Hepatocyte (in vitro differentiated cells): Measurements from ENCODE around the gene NUP214. TPM values are rescaled to one million over a fixed set of nuclear protein-coding genes. Genes with fewer than 3 reads are reported as not detected.

Experiments
- DNase-seq: peaks from one replicate; pipeline ENCODE4 v3.0.0-alpha.2; 2016; ENCODE audit warnings: low spot score
- H2AFZ ChIP-seq: fragments of 200-600 bp; sonication (generic); 2 replicates; pipeline ENCODE4 v1.6.0; 2016; ENCODE audit warnings: antibody characterized with exemption, mild to moderate bottlenecking
- H3K27ac ChIP-seq: fragments of 200-600 bp; sonication (generic); 2 replicates; pipeline ENCODE4 v1.5.1; 2016; ENCODE audit warnings: mild to moderate bottlenecking
- H3K27me3 ChIP-seq: fragments of 200-600 bp; sonication (generic); 2 replicates; pipeline ENCODE4 v1.6.1; 2016
- H3K36me3 ChIP-seq: fragments of 200-600 bp; sonication (generic); replicated peaks from 2 replicates; pipeline ENCODE4 v1.5.1; 2016; ENCODE audit warnings: low read depth; ENCODE audit not compliant: insufficient read depth
- H3K4me1 ChIP-seq: fragments of 200-600 bp; sonication (generic); 2 replicates; pipeline ENCODE4 v1.5.1; 2016; ENCODE audit warnings: mild to moderate bottlenecking, moderate library complexity; ENCODE audit not compliant: insufficient read depth
- H3K4me2 ChIP-seq: fragments of 200-600 bp; sonication (generic); 2 replicates; pipeline ENCODE4 v1.6.0; 2016
- H3K4me3 ChIP-seq: fragments of 200-600 bp; sonication (generic); 2 replicates; pipeline ENCODE4 v1.5.1; 2016; ENCODE audit warnings: mild to moderate bottlenecking
- H3K79me2 ChIP-seq: fragments of 200-600 bp; sonication (generic); 2 replicates; pipeline ENCODE4 v1.6.0; 2017; ENCODE audit warnings: mild to moderate bottlenecking
- H3K9me2 ChIP-seq: fragments of 200-600 bp; sonication (generic); replicated peaks from 2 replicates; pipeline ENCODE4 v1.6.0; 2017; ENCODE audit warnings: mild to moderate bottlenecking; ENCODE audit not compliant: insufficient read depth
- H3K9me3 ChIP-seq: fragments of 200-600 bp; sonication (generic); 2 replicates; pipeline ENCODE4 v1.5.1; 2016; ENCODE audit warnings: low read depth, mild to moderate bottlenecking
- H4K20me1 ChIP-seq: fragments of 200-600 bp; sonication (generic); 2 replicates; pipeline ENCODE4 v1.6.0; 2016; ENCODE audit warnings: mild to moderate bottlenecking; ENCODE audit not compliant: insufficient read depth, poor library complexity, severe bottlenecking
- EZH2 ChIP-seq: fragments of 200-600 bp; sonication (generic); IDR thresholded peaks from 2 replicates; pipeline ENCODE4 v1.6.1; 2016; ENCODE audit warnings: antibody characterized with exemption, mild to moderate bottlenecking, borderline replicate concordance
- EZH2phosphoT487 ChIP-seq: fragments of 200-600 bp; sonication (generic); IDR thresholded peaks from one replicate; pipeline ENCODE4 v1.6.1; 2018; ENCODE audit warnings: antibody characterized with exemption, mild to moderate bottlenecking, low read depth, moderate library complexity; ENCODE audit not compliant: unreplicated experiment, severe bottlenecking
- WGBS: methylation state at CpG from one replicate; pipeline ENCODE4 v1.1.6; 2016; ENCODE audit warnings: low lambda C conversion rate; ENCODE audit errors: missing lambda C conversion rate; 5-methylcytosine and 5-hydroxymethylcytosine counted together
- polyA plus RNA-seq: library from polyadenylated mRNA; unstranded; fragments of >200 nt; fragmentation: Nextera tagmentation; extraction: Ambion mirVana; gene quantifications from 2 replicates; pipeline ENCODE4 v1.2.1, GENCODE V29; 2016
- total RNA-seq: library from RNA; depleted of rRNA; stranded (reverse); fragments of >200 nt; gene quantifications from 2 replicates; pipeline ENCODE4 v1.2.3, GENCODE V29; 2014
- TF ChIP-seq, protein P1 (sequence below): fragments of 200-600 bp; sonication (generic); IDR thresholded peaks from 2 replicates; pipeline ENCODE4 v1.5.1; 2016; ENCODE audit warnings: antibody characterized with exemption, mild to moderate bottlenecking; ENCODE audit not compliant: poor library complexity

NUP214 gene
- total and polyA plus RNA-seq, 2 experiments from 2014 or later, result 13.7 to 18.1 TPM

DNA sequence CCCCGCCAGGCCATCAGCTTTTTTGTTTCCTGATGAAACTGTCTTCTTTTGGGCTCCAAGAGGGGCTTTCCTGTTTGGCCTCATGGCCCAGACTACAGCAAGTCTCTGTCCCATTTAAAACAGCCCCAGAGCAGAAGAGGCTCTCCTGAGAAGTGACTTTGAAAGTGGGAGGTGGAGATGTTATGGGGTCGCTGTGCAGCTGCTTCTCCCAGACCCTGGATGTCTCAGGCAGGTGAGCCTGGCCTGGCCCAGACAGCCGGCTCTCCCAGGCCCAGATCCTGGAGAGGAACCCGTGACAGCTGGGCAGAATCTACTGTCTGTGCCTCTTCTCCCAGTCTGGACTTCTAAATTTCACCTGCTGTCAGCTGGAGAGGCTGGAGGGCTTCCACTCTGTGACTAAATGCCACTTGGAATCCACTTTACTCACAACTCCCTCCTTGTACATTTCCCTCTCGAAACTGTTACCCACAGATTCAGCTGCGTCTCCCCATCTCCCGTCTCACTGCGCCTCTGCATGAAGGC is 130.4 kb downstream of the NUP214 start:
- DNase-seq, result no peak
- Histone ChIP-seq H3K27ac (peak overlapping the region; percentile 27), H3K9me3 (no peaks in the 10 kb centered on the region), H3K4me1 (no peaks in the 10 kb centered on the region), H3K36me3 (no peaks in the 10 kb centered on the region), H3K4me2 (no peak overlapping the region), H4K20me1 (no peaks in the 10 kb centered on the region), H3K27me3 (no peaks in the 10 kb centered on the region), H2AFZ (no peak overlapping the region), H3K4me3 (no peak overlapping the region), H3K79me2 (no peaks in the 10 kb centered on the region), H3K9me2 (no peaks in the 10 kb centered on the region)
- TF ChIP-seq, protein P1, sequence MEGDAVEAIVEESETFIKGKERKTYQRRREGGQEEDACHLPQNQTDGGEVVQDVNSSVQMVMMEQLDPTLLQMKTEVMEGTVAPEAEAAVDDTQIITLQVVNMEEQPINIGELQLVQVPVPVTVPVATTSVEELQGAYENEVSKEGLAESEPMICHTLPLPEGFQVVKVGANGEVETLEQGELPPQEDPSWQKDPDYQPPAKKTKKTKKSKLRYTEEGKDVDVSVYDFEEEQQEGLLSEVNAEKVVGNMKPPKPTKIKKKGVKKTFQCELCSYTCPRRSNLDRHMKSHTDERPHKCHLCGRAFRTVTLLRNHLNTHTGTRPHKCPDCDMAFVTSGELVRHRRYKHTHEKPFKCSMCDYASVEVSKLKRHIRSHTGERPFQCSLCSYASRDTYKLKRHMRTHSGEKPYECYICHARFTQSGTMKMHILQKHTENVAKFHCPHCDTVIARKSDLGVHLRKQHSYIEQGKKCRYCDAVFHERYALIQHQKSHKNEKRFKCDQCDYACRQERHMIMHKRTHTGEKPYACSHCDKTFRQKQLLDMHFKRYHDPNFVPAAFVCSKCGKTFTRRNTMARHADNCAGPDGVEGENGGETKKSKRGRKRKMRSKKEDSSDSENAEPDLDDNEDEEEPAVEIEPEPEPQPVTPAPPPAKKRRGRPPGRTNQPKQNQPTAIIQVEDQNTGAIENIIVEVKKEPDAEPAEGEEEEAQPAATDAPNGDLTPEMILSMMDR, result no peak
- no peak for TF ChIP-seq EZH2
- TF ChIP-seq EZH2phosphoT487, result no peak
- 89% methylated on average over 8 of the region's 8 CpGs for WGBS

DNA sequence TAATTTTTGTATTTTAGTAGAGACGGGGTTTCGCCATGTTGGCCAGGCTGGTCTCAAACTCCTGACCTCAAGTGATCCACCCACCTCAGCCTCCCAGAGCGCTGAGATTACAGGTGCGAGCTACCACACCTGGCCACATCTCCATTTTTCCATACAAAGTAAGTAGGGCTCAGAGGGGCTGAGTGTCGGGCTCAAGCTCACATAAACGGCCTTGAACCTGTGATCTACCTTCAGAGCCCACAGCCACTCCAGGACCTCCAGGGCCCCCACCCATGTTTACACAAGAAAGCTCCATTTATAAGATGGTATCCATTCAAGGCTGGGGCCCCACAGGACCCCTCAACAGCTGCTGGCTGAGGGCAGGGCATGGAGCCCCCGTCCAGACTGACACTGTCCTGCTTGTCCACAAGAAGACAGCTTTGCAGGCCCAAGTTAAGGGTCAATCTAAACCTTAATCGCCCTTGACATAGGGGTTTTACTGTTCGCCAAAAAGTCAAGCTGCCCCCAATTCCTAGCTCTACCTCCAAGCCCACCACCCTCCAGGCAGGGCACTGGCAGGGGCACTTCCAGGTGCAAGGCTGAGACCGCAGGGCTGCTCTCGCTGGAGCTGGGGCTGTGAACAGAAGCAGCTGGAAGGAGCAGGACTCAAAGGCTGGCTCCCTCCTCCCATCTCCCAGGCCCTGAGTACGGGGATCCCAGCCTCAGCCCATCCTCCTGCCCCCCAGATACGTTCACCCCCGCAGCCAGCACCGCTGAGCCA is 132.1 kb downstream of the NUP214 start:
- WGBS, result 91% methylated on average over 15 of the region's 15 CpGs
- TF ChIP-seq EZH2 (no peak), EZH2phosphoT487 (no peak)
- TF ChIP-seq, protein P1, result no peak
- H3K4me3 ChIP-seq, result no peak overlapping the region
- no peaks in the 10 kb centered on the region for H4K20me1 ChIP-seq
- H3K27me3 ChIP-seq, result no peaks in the 10 kb centered on the region
- no peaks in the 10 kb centered on the region for H3K79me2 ChIP-seq
- no peak for DNase-seq
- H3K9me3 ChIP-seq, result no peaks in the 10 kb centered on the region
- no peaks in the 10 kb centered on the region for H3K9me2 ChIP-seq
- H3K36me3 ChIP-seq, result no peaks in the 10 kb centered on the region
- H3K4me1 ChIP-seq, result no peaks in the 10 kb centered on the region
- no peak overlapping the region for H2AFZ ChIP-seq
- H3K27ac ChIP-seq, result no peak overlapping the region
- H3K4me2 ChIP-seq, result no peak overlapping the region

DNA sequence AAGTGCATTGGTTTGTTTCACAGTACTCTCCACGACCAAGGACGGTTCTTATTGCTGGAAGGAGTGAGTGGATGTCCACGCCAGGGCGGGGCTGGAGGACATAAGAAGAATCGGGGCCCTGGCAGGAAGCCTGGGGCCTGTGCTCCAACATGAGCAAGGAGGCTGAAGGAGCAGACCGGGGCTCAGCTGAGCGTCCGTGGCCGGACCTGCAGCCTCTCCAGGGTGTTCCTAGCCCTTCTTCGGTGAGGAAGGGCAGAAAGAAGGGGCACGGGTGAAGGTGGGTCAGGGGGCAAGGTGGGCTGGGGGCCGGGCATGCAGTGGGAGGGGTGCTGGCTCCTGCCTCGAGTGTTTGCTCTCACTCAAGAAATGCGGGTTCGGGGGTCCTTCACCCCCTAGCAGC is 132.8 kb downstream of the NUP214 start:
- H2AFZ ChIP-seq, result no peak overlapping the region
- H3K4me2 ChIP-seq, result no peak overlapping the region
- no peak for TF ChIP-seq EZH2phosphoT487
- TF ChIP-seq, protein P1, result no peak
- TF ChIP-seq EZH2, result no peak
- 91% methylated on average over 10 of the region's 15 CpGs for WGBS
- no peak overlapping the region for H3K4me3 ChIP-seq
- no peaks in the 10 kb centered on the region for H3K4me1 ChIP-seq
- H3K36me3 ChIP-seq, result no peaks in the 10 kb centered on the region
- no peaks in the 10 kb centered on the region for H3K79me2 ChIP-seq
- H3K27ac ChIP-seq, result no peak overlapping the region
- no peaks in the 10 kb centered on the region for H3K9me3 ChIP-seq
- no peaks in the 10 kb centered on the region for H3K27me3 ChIP-seq
- H3K9me2 ChIP-seq, result no peaks in the 10 kb centered on the region
- no peaks in the 10 kb centered on the region for H4K20me1 ChIP-seq
- no peak for DNase-seq
